ENCODE results near the gene APEX1. TPM values are rescaled to one million over a fixed set of nuclear protein-coding genes. Genes with fewer than 3 reads are reported as not detected.

The APEX1 gene
- total RNA-seq, 1 donor from 2014 or later, result 265 TPM

GRCh38 chr14:20435582-20436362 lies 19.3 kb upstream of the APEX1 start, which contains the start of gene KLHL33:
Gene KLHL33 (minus strand): TSS chr14:20436166. CDS start chr14:20435811, 355 bp downstream.
- no peak for DNase-seq
- no peak for TF ChIP-seq CTCF (IDR thresholded peaks at IDR 0.05; ENCODE audit: partially characterized antibody, unreplicated experiment)
- peaks cover 8% of the 10 kb centered on the region for H3K27me3 Mint-ChIP-seq (ENCODE audit: unreplicated experiment)
- peak within 1 kb of the TSS; percentile 73 for H3K4me3 Mint-ChIP-seq (ENCODE audit: unreplicated experiment)
- H3K4me1 Mint-ChIP-seq (ENCODE audit: low read depth, unreplicated experiment), result no peaks in the 10 kb centered on the region
- peaks cover 2% of the 10 kb centered on the region for H3K9me3 Mint-ChIP-seq (ENCODE audit: unreplicated experiment)
- H3K27ac Mint-ChIP-seq (ENCODE audit: unreplicated experiment), result no peak within 1 kb of the TSS
- no peaks in the 10 kb centered on the region for H3K36me3 Mint-ChIP-seq (ENCODE audit: unreplicated experiment)

DNA sequence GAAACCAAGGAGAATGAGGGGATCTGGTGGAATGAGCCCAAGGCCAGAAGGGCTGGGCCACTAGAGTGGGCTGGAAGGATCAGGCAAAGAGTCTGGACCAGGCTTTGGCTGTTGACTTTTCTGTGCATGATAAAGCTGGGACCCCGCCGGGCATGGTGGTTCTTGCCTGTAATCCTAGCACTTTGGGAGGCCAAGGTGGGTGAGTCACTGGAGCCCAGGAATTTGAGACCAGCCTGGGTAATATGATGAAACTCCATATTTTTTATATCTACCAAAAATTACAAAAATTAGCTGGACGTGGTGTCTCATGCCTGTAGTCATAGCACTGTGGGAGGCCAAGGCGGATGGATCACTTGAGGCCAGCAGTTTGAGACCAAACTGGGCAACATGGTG lies 18.7 kb upstream of the APEX1 start:
- H3K4me3 Mint-ChIP-seq (ENCODE audit: unreplicated experiment), result no peak overlapping the region
- H3K4me1 Mint-ChIP-seq (ENCODE audit: low read depth, unreplicated experiment), result no peaks in the 10 kb centered on the region
- H3K9me3 Mint-ChIP-seq (ENCODE audit: unreplicated experiment), result peaks cover 5% of the 10 kb centered on the region
- peaks cover 8% of the 10 kb centered on the region for H3K27me3 Mint-ChIP-seq (ENCODE audit: unreplicated experiment)
- no peaks in the 10 kb centered on the region for H3K36me3 Mint-ChIP-seq (ENCODE audit: unreplicated experiment)
- no peak overlapping the region for H3K27ac Mint-ChIP-seq (ENCODE audit: unreplicated experiment)
- no peak for TF ChIP-seq CTCF (IDR thresholded peaks at IDR 0.05; ENCODE audit: partially characterized antibody, unreplicated experiment)
- DNase-seq, result no peak

- no peak for DNase-seq
- H3K4me3 Mint-ChIP-seq (ENCODE audit: unreplicated experiment), result no peak overlapping the region
- TF ChIP-seq CTCF (IDR thresholded peaks at IDR 0.05; ENCODE audit: partially characterized antibody, unreplicated experiment), result no peak
- H3K4me1 Mint-ChIP-seq (ENCODE audit: low read depth, unreplicated experiment), result no peaks in the 10 kb centered on the region
- H3K27ac Mint-ChIP-seq (ENCODE audit: unreplicated experiment), result no peak overlapping the region
- H3K27me3 Mint-ChIP-seq (ENCODE audit: unreplicated experiment), result peaks cover 8% of the 10 kb centered on the region
- H3K36me3 Mint-ChIP-seq (ENCODE audit: unreplicated experiment), result peaks cover 15% of the 10 kb centered on the region
- peaks cover 7% of the 10 kb centered on the region for H3K9me3 Mint-ChIP-seq (ENCODE audit: unreplicated experiment)
Observed at GRCh38 chr14:20438664-20439063, 16.4 kb upstream of the APEX1 start.

GRCh38 chr14:20440465-20440864 lies 14.6 kb upstream of the APEX1 start:
- no peak for DNase-seq
- TF ChIP-seq CTCF (IDR thresholded peaks at IDR 0.05; ENCODE audit: partially characterized antibody, unreplicated experiment), result no peak
- H3K27me3 Mint-ChIP-seq (ENCODE audit: unreplicated experiment), result peaks cover 8% of the 10 kb centered on the region

GRCh38 chr14:20440882-20441281 lies 14.1 kb upstream of the APEX1 start:
- Mint-ChIP-seq H3K27me3 (ENCODE audit: unreplicated experiment) (peaks cover 8% of the 10 kb centered on the region), H3K27ac (ENCODE audit: unreplicated experiment) (no peak overlapping the region), H3K36me3 (ENCODE audit: unreplicated experiment) (peaks cover 15% of the 10 kb centered on the region), H3K4me3 (ENCODE audit: unreplicated experiment) (no peak overlapping the region), H3K4me1 (ENCODE audit: low read depth, unreplicated experiment) (no peaks in the 10 kb centered on the region), H3K9me3 (ENCODE audit: unreplicated experiment) (peaks cover 7% of the 10 kb centered on the region)
- TF ChIP-seq CTCF (IDR thresholded peaks at IDR 0.05; ENCODE audit: partially characterized antibody, unreplicated experiment), result no peak
- no peak for DNase-seq

More at GRCh38 chr14:20440465-20440864, 14.6 kb upstream of the APEX1 start:
- no peaks in the 10 kb centered on the region for H3K4me1 Mint-ChIP-seq (ENCODE audit: low read depth, unreplicated experiment)
- no peak overlapping the region for H3K27ac Mint-ChIP-seq (ENCODE audit: unreplicated experiment)
- H3K9me3 Mint-ChIP-seq (ENCODE audit: unreplicated experiment), result peaks cover 7% of the 10 kb centered on the region
- H3K36me3 Mint-ChIP-seq (ENCODE audit: unreplicated experiment), result peaks cover 15% of the 10 kb centered on the region
- no peak overlapping the region for H3K4me3 Mint-ChIP-seq (ENCODE audit: unreplicated experiment)
